HepG2 (cell line): ENCODE measurements around the gene MYLK. TPM values are rescaled to one million over a fixed set of nuclear protein-coding genes. Genes with fewer than 3 reads are reported as not detected.
A peak's percentile ranks its signal among the peaks of the same experiment; 100 is the strongest.

Source experiments
- ATF7 ChIP-seq, 2 experiments: fragments of 450-650 bp in 1 of 2; sonication (generic) in 1 of 2; formaldehyde crosslinking in 1 of 2; IDR thresholded peaks; 2 replicates each; pipeline versions ENCODE4 v1.4.0 to v1.6.1; 2016 to 2020; ENCODE audit warnings: antibody characterized with exemption in 1 of 2, mild to moderate bottlenecking in 1 of 2, missing genetic modification reagents in 1 of 2
- ELF1 ChIP-seq: sonication (generic); formaldehyde crosslinking; IDR thresholded peaks from 2 replicates; pipeline ENCODE4 v1.4.0; 2020; ENCODE audit warnings: missing genetic modification reagents
- HNF4A ChIP-seq: sonication (generic); formaldehyde crosslinking; IDR thresholded peaks from 2 replicates; pipeline ENCODE4 v1.4.0; 2020; ENCODE audit warnings: missing genetic modification reagents
- IRX3 ChIP-seq: sonication (generic); formaldehyde crosslinking; IDR thresholded peaks from 2 replicates; pipeline ENCODE4 v1.8.1; 2023; ENCODE audit warnings: mild to moderate bottlenecking, low read depth, missing genetic modification reagents, borderline replicate concordance
- JARID2 ChIP-seq: sonication (generic); formaldehyde crosslinking; IDR thresholded peaks from 2 replicates; pipeline ENCODE4 v1.8.1; 2023; ENCODE audit warnings: missing genetic modification reagents, inconsistent platforms; ENCODE audit not compliant: insufficient replicate concordance
- JUND ChIP-seq: sonication (generic); formaldehyde crosslinking; IDR thresholded peaks from 2 replicates; pipeline ENCODE4 v1.8.0; 2022; ENCODE audit warnings: mild to moderate bottlenecking, missing genetic modification reagents
- MAF1 ChIP-seq: sonication (generic); formaldehyde crosslinking; IDR thresholded peaks from 2 replicates; pipeline ENCODE4 v1.5.0; 2020; ENCODE audit warnings: missing genetic modification reagents, borderline replicate concordance
- NFE2 ChIP-seq: sonication (generic); formaldehyde crosslinking; IDR thresholded peaks from 2 replicates; pipeline ENCODE4 v1.4.0; 2020; ENCODE audit warnings: missing genetic modification reagents
- NKX3-1 ChIP-seq: sonication (generic); formaldehyde crosslinking; IDR thresholded peaks from 2 replicates; pipeline ENCODE4 v1.5.0; 2020; ENCODE audit warnings: missing genetic modification reagents
- ZNF230 ChIP-seq: sonication (generic); formaldehyde crosslinking; IDR thresholded peaks from 2 replicates; pipeline ENCODE4 v1.4.0; 2020; ENCODE audit warnings: mild to moderate bottlenecking, missing genetic modification reagents
- polyA plus RNA-seq, 8 experiments: library from polyadenylated mRNA; depleted of rRNA in 3 of 8; stranded (reverse) in 7 of 8; unstranded in 1 of 8; fragments of >200 nt; fragmentation: Illumina TruSeq in 4 of 8; extraction: Trizol in 4 of 8; gene quantifications; 2 replicates each; pipeline versions ENCODE4 v1.2.1 to v1.2.3, GENCODE V29; 2011 to 2016; ENCODE audit warnings: low read depth in 4 of 8, missing spikeins in 1 of 8, mixed read lengths in 1 of 8; ENCODE audit not compliant: insufficient read depth in 1 of 8
- total RNA-seq, 5 experiments: library from RNA; depleted of rRNA; stranded (reverse); fragments of >200 nt; fragmentation: Illumina TruSeq; extraction: Trizol; gene quantifications; 2 replicates each; pipeline ENCODE4 v1.2.3, GENCODE V29; 2016; ENCODE audit warnings: low read depth in 1 of 5
- TF ChIP-seq, protein P1 (sequence below): sonication (generic); formaldehyde crosslinking; IDR thresholded peaks from 2 replicates; pipeline ENCODE4 v1.5.0; 2020; ENCODE audit warnings: mild to moderate bottlenecking, missing genetic modification reagents, borderline replicate concordance
- TF ChIP-seq, protein P2 (sequence below): IDR thresholded peaks from 2 replicates; pipeline ENCODE4 v1.6.1; 2012; ENCODE audit warnings: low read depth, low read length, improper control_type of control experiment
- TF ChIP-seq, protein P3 (sequence below): sonication (generic); formaldehyde crosslinking; IDR thresholded peaks from 2 replicates; pipeline ENCODE4 v1.4.0; 2020; ENCODE audit warnings: missing genetic modification reagents, borderline replicate concordance
- TF ChIP-seq, protein P4 (sequence below): sonication (generic); formaldehyde crosslinking; IDR thresholded peaks from 2 replicates; pipeline ENCODE4 v1.9.0; 2021; ENCODE audit warnings: missing genetic modification reagents, borderline replicate concordance
- TF ChIP-seq, protein P5 (sequence below): sonication (generic); formaldehyde crosslinking; IDR thresholded peaks from 2 replicates; pipeline ENCODE4 v1.4.0; 2020; ENCODE audit warnings: missing genetic modification reagents

Gene MYLK
- total and polyA plus RNA-seq, 2 of the 13 experiments (the other 11 are each of a cell fraction or from before 2014, with no cell fraction given), result 10.6 to 34.9 TPM

DNA sequence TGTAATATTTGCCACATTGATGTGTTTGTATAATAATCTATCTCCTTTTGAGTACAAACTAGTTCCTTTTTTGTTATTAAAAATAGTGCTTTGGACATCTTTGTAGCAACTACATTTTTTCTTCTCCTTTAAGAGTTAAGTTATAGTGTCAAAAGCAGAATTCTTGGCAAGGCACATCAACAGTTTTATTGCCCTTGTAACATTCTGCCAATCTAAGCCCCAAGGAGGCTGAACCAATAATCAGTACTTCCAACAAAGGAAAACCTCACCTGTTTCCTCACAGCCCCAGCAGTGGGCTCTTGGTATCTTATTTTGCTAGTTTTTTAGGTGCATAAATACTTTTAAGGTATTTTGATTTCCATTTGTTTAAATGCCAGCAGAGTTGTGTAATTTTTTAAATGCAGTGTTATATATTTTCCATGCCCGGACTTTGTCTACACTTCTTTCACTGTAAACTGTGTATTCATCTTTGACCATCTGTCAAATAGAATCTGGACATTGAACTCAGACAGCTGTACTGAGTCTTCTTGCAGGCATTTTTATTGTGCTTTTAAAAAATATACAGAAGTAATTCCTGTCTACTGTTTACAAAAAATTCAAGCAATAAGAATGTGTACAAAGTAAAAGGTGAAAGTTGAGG lies 101.0 kb downstream of the MYLK start (continued):
- TF ChIP-seq, protein P1, sequence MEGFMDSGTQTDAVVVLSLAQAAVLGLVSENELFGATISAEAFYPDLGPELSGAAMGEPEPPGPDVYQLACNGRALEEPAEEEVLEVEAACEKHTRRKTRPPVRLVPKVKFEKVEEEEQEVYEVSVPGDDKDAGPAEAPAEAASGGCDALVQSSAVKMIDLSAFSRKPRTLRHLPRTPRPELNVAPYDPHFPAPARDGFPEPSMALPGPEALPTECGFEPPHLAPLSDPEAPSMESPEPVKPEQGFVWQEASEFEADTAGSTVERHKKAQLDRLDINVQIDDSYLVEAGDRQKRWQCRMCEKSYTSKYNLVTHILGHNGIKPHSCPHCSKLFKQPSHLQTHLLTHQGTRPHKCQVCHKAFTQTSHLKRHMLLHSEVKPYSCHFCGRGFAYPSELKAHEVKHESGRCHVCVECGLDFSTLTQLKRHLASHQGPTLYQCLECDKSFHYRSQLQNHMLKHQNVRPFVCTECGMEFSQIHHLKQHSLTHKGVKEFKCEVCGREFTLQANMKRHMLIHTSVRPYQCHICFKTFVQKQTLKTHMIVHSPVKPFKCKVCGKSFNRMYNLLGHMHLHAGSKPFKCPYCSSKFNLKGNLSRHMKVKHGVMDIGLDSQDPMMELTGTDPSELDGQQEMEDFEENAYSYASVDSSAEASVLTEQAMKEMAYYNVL (CRISPR knock-in tag), result no peak
- TF ChIP-seq, protein P2, sequence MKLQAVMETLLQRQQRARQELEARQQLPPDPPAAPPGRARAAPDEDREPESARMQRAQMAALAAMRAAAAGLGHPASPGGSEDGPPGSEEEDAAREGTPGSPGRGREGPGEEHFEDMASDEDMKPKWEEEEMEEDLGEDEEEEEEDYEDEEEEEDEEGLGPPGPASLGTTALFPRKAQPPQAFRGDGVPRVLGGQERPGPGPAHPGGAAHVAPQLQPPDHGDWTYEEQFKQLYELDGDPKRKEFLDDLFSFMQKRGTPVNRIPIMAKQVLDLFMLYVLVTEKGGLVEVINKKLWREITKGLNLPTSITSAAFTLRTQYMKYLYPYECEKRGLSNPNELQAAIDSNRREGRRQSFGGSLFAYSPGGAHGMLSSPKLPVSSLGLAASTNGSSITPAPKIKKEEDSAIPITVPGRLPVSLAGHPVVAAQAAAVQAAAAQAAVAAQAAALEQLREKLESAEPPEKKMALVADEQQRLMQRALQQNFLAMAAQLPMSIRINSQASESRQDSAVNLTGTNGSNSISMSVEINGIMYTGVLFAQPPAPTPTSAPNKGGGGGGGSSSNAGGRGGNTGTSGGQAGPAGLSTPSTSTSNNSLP, result no peak; the same call in 1 of the 2 replicates
- TF ChIP-seq ATF7 (IDR thresholded peaks at IDR 0.05), result no peak
- TF ChIP-seq ATF7 (CRISPR knock-in tag; IDR thresholded peaks at IDR 0.05), result no peak
- TF ChIP-seq HNF4A (CRISPR knock-in tag), result peak; percentile 78
- TF ChIP-seq, protein P3, sequence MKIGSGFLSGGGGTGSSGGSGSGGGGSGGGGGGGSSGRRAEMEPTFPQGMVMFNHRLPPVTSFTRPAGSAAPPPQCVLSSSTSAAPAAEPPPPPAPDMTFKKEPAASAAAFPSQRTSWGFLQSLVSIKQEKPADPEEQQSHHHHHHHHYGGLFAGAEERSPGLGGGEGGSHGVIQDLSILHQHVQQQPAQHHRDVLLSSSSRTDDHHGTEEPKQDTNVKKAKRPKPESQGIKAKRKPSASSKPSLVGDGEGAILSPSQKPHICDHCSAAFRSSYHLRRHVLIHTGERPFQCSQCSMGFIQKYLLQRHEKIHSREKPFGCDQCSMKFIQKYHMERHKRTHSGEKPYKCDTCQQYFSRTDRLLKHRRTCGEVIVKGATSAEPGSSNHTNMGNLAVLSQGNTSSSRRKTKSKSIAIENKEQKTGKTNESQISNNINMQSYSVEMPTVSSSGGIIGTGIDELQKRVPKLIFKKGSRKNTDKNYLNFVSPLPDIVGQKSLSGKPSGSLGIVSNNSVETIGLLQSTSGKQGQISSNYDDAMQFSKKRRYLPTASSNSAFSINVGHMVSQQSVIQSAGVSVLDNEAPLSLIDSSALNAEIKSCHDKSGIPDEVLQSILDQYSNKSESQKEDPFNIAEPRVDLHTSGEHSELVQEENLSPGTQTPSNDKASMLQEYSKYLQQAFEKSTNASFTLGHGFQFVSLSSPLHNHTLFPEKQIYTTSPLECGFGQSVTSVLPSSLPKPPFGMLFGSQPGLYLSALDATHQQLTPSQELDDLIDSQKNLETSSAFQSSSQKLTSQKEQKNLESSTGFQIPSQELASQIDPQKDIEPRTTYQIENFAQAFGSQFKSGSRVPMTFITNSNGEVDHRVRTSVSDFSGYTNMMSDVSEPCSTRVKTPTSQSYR (CRISPR knock-in tag), result no peak
- no peak for TF ChIP-seq ELF1 (CRISPR knock-in tag)
- no peak for TF ChIP-seq MAF1 (CRISPR knock-in tag)
- no peak for TF ChIP-seq JARID2 (CRISPR knock-in tag)
- no peak for TF ChIP-seq ZNF230 (CRISPR knock-in tag)
- no peak for TF ChIP-seq JUND (CRISPR knock-in tag)
- TF ChIP-seq, protein P4, sequence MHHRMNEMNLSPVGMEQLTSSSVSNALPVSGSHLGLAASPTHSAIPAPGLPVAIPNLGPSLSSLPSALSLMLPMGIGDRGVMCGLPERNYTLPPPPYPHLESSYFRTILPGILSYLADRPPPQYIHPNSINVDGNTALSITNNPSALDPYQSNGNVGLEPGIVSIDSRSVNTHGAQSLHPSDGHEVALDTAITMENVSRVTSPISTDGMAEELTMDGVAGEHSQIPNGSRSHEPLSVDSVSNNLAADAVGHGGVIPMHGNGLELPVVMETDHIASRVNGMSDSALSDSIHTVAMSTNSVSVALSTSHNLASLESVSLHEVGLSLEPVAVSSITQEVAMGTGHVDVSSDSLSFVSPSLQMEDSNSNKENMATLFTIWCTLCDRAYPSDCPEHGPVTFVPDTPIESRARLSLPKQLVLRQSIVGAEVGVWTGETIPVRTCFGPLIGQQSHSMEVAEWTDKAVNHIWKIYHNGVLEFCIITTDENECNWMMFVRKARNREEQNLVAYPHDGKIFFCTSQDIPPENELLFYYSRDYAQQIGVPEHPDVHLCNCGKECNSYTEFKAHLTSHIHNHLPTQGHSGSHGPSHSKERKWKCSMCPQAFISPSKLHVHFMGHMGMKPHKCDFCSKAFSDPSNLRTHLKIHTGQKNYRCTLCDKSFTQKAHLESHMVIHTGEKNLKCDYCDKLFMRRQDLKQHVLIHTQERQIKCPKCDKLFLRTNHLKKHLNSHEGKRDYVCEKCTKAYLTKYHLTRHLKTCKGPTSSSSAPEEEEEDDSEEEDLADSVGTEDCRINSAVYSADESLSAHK, result no peak
- no peak for TF ChIP-seq NFE2
- no peak for TF ChIP-seq IRX3 (CRISPR knock-in tag)
- TF ChIP-seq NKX3-1 (CRISPR knock-in tag), result no peak
- TF ChIP-seq, protein P5, sequence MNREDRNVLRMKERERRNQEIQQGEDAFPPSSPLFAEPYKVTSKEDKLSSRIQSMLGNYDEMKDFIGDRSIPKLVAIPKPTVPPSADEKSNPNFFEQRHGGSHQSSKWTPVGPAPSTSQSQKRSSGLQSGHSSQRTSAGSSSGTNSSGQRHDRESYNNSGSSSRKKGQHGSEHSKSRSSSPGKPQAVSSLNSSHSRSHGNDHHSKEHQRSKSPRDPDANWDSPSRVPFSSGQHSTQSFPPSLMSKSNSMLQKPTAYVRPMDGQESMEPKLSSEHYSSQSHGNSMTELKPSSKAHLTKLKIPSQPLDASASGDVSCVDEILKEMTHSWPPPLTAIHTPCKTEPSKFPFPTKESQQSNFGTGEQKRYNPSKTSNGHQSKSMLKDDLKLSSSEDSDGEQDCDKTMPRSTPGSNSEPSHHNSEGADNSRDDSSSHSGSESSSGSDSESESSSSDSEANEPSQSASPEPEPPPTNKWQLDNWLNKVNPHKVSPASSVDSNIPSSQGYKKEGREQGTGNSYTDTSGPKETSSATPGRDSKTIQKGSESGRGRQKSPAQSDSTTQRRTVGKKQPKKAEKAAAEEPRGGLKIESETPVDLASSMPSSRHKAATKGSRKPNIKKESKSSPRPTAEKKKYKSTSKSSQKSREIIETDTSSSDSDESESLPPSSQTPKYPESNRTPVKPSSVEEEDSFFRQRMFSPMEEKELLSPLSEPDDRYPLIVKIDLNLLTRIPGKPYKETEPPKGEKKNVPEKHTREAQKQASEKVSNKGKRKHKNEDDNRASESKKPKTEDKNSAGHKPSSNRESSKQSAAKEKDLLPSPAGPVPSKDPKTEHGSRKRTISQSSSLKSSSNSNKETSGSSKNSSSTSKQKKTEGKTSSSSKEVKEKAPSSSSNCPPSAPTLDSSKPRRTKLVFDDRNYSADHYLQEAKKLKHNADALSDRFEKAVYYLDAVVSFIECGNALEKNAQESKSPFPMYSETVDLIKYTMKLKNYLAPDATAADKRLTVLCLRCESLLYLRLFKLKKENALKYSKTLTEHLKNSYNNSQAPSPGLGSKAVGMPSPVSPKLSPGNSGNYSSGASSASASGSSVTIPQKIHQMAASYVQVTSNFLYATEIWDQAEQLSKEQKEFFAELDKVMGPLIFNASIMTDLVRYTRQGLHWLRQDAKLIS (CRISPR knock-in tag), result no peak
